HepG2 (cell line): Measurements from ENCODE around the gene METRN. TPM values are rescaled to one million over a fixed set of nuclear protein-coding genes. Genes with fewer than 3 reads are reported as not detected.
A peak's percentile ranks its signal among the peaks of the same experiment; 100 is the strongest.

Experiments
- ARNTL ChIP-seq: sonication (generic); formaldehyde crosslinking; IDR thresholded peaks from 2 replicates; pipeline ENCODE4 v1.4.0; 2020; ENCODE audit warnings: mild to moderate bottlenecking, missing genetic modification reagents
- CREB1 ChIP-seq, 2 experiments: fragments of 450-650 bp in 1 of 2; IDR thresholded peaks; 2 replicates each; pipeline ENCODE4 v1.6.1; 2016 to 2017; ENCODE audit warnings: control low read depth in 1 of 2, mild to moderate bottlenecking in 1 of 2, missing compliant biosample characterization in 1 of 2, missing genetic modification characterization in 1 of 2
- ETV5 ChIP-seq: IDR thresholded peaks from 2 replicates; pipeline ENCODE4 v1.6.1; 2018; ENCODE audit warnings: missing biosample characterization, missing genetic modification reagents, inconsistent platforms, borderline replicate concordance
- FOXJ3 ChIP-seq: sonication (generic); formaldehyde crosslinking; IDR thresholded peaks from 2 replicates; pipeline ENCODE4 v1.4.0; 2020; ENCODE audit warnings: missing genetic modification reagents, mild to moderate bottlenecking, borderline replicate concordance
- FOXK2 ChIP-seq: fragments of 450-650 bp; IDR thresholded peaks from 2 replicates; pipeline ENCODE4 v1.6.1; 2016
- HDAC2 ChIP-seq: sonication (generic); formaldehyde crosslinking; IDR thresholded peaks from 2 replicates; pipeline ENCODE4 v1.4.0; 2020; ENCODE audit warnings: missing genetic modification reagents
- HOXA7 ChIP-seq: sonication (generic); formaldehyde crosslinking; IDR thresholded peaks from 2 replicates; pipeline ENCODE4 v1.8.1; 2022; ENCODE audit warnings: mild to moderate bottlenecking, missing genetic modification reagents, moderate library complexity
- MXD4 ChIP-seq: IDR thresholded peaks from 2 replicates; pipeline ENCODE4 v1.6.1; 2016; ENCODE audit warnings: mild to moderate bottlenecking, missing biosample characterization, missing genetic modification reagents
- MYNN ChIP-seq: sonication (generic); formaldehyde crosslinking; IDR thresholded peaks from 2 replicates; pipeline ENCODE4 v1.4.0; 2020; ENCODE audit warnings: mild to moderate bottlenecking, low read depth, missing genetic modification reagents
- NFYC ChIP-seq: IDR thresholded peaks from 2 replicates; pipeline ENCODE4 v1.6.1; 2016; ENCODE audit warnings: missing genetic modification reagents, missing compliant biosample characterization
- NR3C1 ChIP-seq: sonication (generic); formaldehyde crosslinking; IDR thresholded peaks from 2 replicates; pipeline ENCODE4 v1.4.0; 2020; ENCODE audit warnings: missing genetic modification reagents
- PRMT3 ChIP-seq: sonication (generic); formaldehyde crosslinking; IDR thresholded peaks from 2 replicates; pipeline ENCODE4 v1.8.1; 2022; ENCODE audit warnings: low read depth, mild to moderate bottlenecking, moderate library complexity, missing genetic modification reagents, borderline replicate concordance
- SOX6 ChIP-seq, 2 experiments: fragments of 450-650 bp in 1 of 2; sonication (generic) in 1 of 2; formaldehyde crosslinking in 1 of 2; IDR thresholded peaks; 2 replicates each; pipeline versions ENCODE4 v1.4.0 to v1.6.1; 2017 to 2020; ENCODE audit warnings: antibody characterized with exemption in 1 of 2, mild to moderate bottlenecking in 1 of 2, missing genetic modification reagents in 1 of 2
- ZBTB20 ChIP-seq: sonication (generic); formaldehyde crosslinking; IDR thresholded peaks from 2 replicates; pipeline ENCODE4 v1.8.1; 2023; ENCODE audit warnings: missing genetic modification reagents, low read depth, mild to moderate bottlenecking, borderline replicate concordance
- ZC3H13 ChIP-seq: sonication (generic); formaldehyde crosslinking; IDR thresholded peaks from 2 replicates; pipeline ENCODE4 v1.8.1; 2023; ENCODE audit warnings: mild to moderate bottlenecking, missing genetic modification reagents, moderate library complexity
- ZFP62 ChIP-seq: sonication (generic); formaldehyde crosslinking; IDR thresholded peaks from 2 replicates; pipeline ENCODE4 v1.4.0; 2020; ENCODE audit warnings: missing genetic modification reagents
- ZNF264 ChIP-seq: sonication (generic); formaldehyde crosslinking; IDR thresholded peaks from 2 replicates; pipeline ENCODE4 v1.4.0; 2020; ENCODE audit warnings: missing genetic modification reagents
- ZNF367 ChIP-seq: sonication (generic); formaldehyde crosslinking; IDR thresholded peaks from 2 replicates; pipeline ENCODE4 v1.4.0; 2020; ENCODE audit warnings: missing genetic modification reagents, borderline replicate concordance
- ZNF382 ChIP-seq: sonication (generic); formaldehyde crosslinking; IDR thresholded peaks from 2 replicates; pipeline ENCODE4 v1.5.0; 2020; ENCODE audit warnings: missing genetic modification reagents, mild to moderate bottlenecking, borderline replicate concordance
- ZNF510 ChIP-seq: sonication (generic); formaldehyde crosslinking; IDR thresholded peaks from 2 replicates; pipeline ENCODE4 v1.4.0; 2020; ENCODE audit warnings: low read depth, mild to moderate bottlenecking, missing genetic modification reagents
- ZNF574 ChIP-seq: sonication (generic); formaldehyde crosslinking; IDR thresholded peaks from 2 replicates; pipeline ENCODE4 v1.4.0; 2020; ENCODE audit warnings: missing genetic modification reagents
- ZNF747 ChIP-seq: sonication (generic); formaldehyde crosslinking; IDR thresholded peaks from 2 replicates; pipeline ENCODE4 v1.8.1; 2023; ENCODE audit warnings: missing genetic modification reagents, mild to moderate bottlenecking, borderline replicate concordance
- ZNF777 ChIP-seq: sonication (generic); formaldehyde crosslinking; IDR thresholded peaks from 2 replicates; pipeline ENCODE4 v1.4.0; 2020; ENCODE audit warnings: missing genetic modification reagents
- polyA plus RNA-seq, 8 experiments: library from polyadenylated mRNA; depleted of rRNA in 3 of 8; stranded (reverse) in 7 of 8; unstranded in 1 of 8; fragments of >200 nt; fragmentation: Illumina TruSeq in 4 of 8; extraction: Trizol in 4 of 8; gene quantifications; 2 replicates each; pipeline versions ENCODE4 v1.2.1 to v1.2.3, GENCODE V29; 2011 to 2016; ENCODE audit warnings: low read depth in 4 of 8, missing spikeins in 1 of 8, mixed read lengths in 1 of 8; ENCODE audit not compliant: insufficient read depth in 1 of 8
- total RNA-seq, 5 experiments: library from RNA; depleted of rRNA; stranded (reverse); fragments of >200 nt; fragmentation: Illumina TruSeq; extraction: Trizol; gene quantifications; 2 replicates each; pipeline ENCODE4 v1.2.3, GENCODE V29; 2016; ENCODE audit warnings: low read depth in 1 of 5
- TF ChIP-seq, protein P1 (sequence below): sonication (generic); formaldehyde crosslinking; IDR thresholded peaks from 2 replicates; pipeline ENCODE4 v1.5.0; 2020; ENCODE audit warnings: missing genetic modification reagents
- TF ChIP-seq, protein P2 (sequence below): sonication (generic); formaldehyde crosslinking; IDR thresholded peaks from 2 replicates; pipeline ENCODE4 v1.4.0; 2020; ENCODE audit warnings: missing genetic modification reagents

Gene METRN
- total and polyA plus RNA-seq, 2 of the 13 experiments (the other 11 are each of a cell fraction or from before 2014, with no cell fraction given): 25.5 to 46.1 TPM

GRCh38 chr16:667780-668518, 47.0 kb upstream of the METRN start, which contains the start of gene RHOT2 (continued):
- TF ChIP-seq ZFP62 (CRISPR knock-in tag) (no peak), HOXA7 (CRISPR knock-in tag) (no peak), ZNF264 (CRISPR knock-in tag) (0 out of 2 replicates have a peak, but pooled peaks have one; percentile 13), SOX6 (IDR thresholded peaks at IDR 0.05) (no peak), SOX6 (CRISPR knock-in tag; IDR thresholded peaks at IDR 0.05) (no peak), MXD4 (CRISPR knock-in tag) (peak; percentile 74), ZNF574 (CRISPR knock-in tag) (peak; percentile 100), ZNF777 (CRISPR knock-in tag) (peak; percentile 57; the same call in 1 of the 2 replicates), CREB1 (IDR thresholded peaks at IDR 0.05) (peak; percentile 10; the same call in 1 of the 2 replicates), CREB1 (CRISPR knock-in tag; IDR thresholded peaks at IDR 0.05) (no peak), ARNTL (CRISPR knock-in tag) (peak; percentile 57), NR3C1 (no peak), PRMT3 (peak; percentile 68; the same call in 1 of the 2 replicates), ETV5 (CRISPR knock-in tag) (peak; percentile 78), HDAC2 (CRISPR knock-in tag) (peak; percentile 63), MYNN (no peak), FOXJ3 (CRISPR knock-in tag) (no peak), ZC3H13 (peak; percentile 65), ZNF510 (no peak), ZNF382 (CRISPR knock-in tag) (no peak), NFYC (CRISPR knock-in tag) (0 out of 2 replicates have a peak, but pooled peaks have one; percentile 12), ZBTB20 (CRISPR knock-in tag) (0 out of 2 replicates have a peak, but pooled peaks have one; percentile 37), ZNF367 (CRISPR knock-in tag) (no peak), FOXK2 (no peak), ZNF747 (peak; percentile 24; the same call in 1 of the 2 replicates)
- TF ChIP-seq, protein P1, sequence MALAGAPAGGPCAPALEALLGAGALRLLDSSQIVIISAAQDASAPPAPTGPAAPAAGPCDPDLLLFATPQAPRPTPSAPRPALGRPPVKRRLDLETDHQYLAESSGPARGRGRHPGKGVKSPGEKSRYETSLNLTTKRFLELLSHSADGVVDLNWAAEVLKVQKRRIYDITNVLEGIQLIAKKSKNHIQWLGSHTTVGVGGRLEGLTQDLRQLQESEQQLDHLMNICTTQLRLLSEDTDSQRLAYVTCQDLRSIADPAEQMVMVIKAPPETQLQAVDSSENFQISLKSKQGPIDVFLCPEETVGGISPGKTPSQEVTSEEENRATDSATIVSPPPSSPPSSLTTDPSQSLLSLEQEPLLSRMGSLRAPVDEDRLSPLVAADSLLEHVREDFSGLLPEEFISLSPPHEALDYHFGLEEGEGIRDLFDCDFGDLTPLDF: peak; percentile 18; the same call in 1 of the 2 replicates
- TF ChIP-seq, protein P2, sequence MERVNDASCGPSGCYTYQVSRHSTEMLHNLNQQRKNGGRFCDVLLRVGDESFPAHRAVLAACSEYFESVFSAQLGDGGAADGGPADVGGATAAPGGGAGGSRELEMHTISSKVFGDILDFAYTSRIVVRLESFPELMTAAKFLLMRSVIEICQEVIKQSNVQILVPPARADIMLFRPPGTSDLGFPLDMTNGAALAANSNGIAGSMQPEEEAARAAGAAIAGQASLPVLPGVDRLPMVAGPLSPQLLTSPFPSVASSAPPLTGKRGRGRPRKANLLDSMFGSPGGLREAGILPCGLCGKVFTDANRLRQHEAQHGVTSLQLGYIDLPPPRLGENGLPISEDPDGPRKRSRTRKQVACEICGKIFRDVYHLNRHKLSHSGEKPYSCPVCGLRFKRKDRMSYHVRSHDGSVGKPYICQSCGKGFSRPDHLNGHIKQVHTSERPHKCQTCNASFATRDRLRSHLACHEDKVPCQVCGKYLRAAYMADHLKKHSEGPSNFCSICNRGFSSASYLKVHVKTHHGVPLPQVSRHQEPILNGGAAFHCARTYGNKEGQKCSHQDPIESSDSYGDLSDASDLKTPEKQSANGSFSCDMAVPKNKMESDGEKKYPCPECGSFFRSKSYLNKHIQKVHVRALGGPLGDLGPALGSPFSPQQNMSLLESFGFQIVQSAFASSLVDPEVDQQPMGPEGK (CRISPR knock-in tag): peak; percentile 90
